Measurements from ENCODE around the gene HSPB8.
"Not testable (repeated sequence)": the region's sequence is repeated elsewhere in the genome, so short reads cannot be mapped to it uniquely, and the experiment has no call there.

HSPB8 gene

GRCh38 chr12:119204671-119205285, 26.0 kb downstream of the HSPB8 start:
- DNase-seq (ENCODE audit: extremely low read depth in 1 of 2, low read depth in 1 of 2) = no peak

GRCh38 chr12:119206348-119207062, 27.8 kb downstream of the HSPB8 start:
- no peak for DNase-seq (ENCODE audit: extremely low read depth in 1 of 2, low read depth in 1 of 2)

GRCh38 chr12:119207063-119207560, 28.4 kb downstream of the HSPB8 start:
- no peak for DNase-seq (ENCODE audit: extremely low read depth in 1 of 2, low read depth in 1 of 2)

- DNase-seq (ENCODE audit: extremely low read depth in 1 of 2, low read depth in 1 of 2) = no peak
Measured at GRCh38 chr12:119208626-119209061, 29.9 kb downstream of the HSPB8 start.

DNA sequence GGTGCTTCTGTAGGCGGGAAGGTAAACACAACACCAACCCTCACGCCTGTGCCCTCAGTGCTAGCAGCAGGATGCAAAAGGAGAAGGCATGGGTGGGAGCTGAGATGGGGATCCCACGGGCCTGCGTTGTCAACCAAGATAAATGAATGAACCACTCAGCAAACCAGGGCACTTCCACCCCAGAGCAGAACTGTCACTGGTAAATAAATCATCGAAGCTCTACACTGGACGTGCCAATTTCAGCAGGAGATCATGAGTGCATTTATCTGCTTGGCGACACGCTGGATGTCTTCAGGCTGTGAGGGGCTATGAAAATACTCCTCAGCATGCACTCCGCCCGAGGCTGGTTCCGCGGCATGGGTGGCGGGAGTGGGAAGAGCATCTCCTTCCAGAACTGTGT, 33.2 kb downstream of the HSPB8 start:
- DNase-seq (ENCODE audit: extremely low read depth in 1 of 2, low read depth in 1 of 2) = no peak

DNA sequence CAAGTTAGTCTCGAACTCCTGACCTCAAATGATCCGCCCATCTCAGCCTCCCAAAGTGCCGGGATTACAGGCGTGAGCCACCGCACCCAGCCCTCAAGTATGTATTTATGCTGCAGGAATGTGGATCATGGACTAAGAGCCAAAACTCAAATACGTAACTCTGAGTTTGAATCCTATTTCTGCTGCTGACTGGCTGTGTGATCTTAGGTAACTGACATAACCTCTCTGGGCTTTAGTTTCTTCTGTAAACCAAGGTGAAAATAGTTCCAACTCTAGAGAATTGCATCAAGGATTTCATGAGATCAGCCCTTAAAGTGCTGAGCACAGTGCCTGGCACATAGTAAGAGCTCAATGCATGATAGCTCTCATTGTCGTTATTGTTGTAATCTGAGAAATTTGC, 37.4 kb downstream of the HSPB8 start:
- no peak for DNase-seq (ENCODE audit: extremely low read depth in 1 of 2, low read depth in 1 of 2)

DNA sequence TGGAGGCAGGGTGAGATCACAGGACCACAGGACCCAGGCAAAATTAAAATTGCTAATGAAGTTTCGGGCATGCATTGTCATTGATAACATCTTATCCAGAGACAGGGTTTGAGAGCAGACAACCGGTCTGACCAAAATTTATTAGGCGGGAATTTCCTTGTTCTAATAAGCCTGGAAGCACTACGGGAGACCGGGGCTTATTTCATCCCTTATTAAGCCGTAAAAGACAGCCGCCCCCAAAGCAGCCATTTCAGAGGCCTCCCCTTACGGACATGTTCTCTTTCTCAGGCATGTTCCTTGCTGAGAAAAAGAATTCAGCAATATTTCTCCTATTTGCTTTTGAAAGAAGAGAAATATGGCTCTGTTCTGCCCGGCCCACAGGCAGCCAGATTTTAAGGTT, 40.1 kb downstream of the HSPB8 start:
- DNase-seq (ENCODE audit: extremely low read depth in 1 of 2, low read depth in 1 of 2) = not testable (repeated sequence)

DNA sequence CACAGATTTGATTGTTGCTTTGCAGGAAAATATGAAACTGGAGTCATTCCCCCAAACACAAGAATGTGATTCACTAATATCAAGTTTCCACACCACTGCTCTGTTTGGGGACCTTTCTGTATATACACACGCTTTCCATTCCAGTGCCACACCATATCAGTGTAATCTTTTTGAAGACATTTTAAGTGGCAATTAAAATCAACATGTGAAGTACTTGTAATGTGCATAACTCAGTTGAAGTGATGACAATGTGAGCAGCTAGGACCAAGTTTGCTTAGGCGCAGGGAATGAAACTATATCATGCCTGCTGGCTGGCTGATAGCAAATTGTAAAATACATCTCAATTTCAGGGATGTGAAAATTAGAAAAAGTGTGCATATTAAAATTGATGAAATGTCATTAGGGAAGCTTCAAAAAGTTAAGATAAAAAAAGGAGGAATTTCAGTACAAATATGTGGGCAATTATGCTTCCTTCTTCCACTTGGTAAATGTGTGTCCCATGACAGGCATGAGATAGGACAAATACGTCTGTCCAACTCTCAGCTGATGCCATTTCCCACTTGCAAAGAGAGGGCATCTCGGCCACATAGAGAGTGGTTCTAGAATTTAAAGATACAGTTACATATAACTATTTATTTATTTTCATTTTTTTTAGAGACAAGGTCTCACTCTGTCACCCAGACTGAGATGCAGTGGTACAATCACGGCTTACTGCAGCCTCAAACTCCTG, 43.7 kb downstream of the HSPB8 start:
- no peak for DNase-seq (ENCODE audit: extremely low read depth in 1 of 2, low read depth in 1 of 2)

DNA sequence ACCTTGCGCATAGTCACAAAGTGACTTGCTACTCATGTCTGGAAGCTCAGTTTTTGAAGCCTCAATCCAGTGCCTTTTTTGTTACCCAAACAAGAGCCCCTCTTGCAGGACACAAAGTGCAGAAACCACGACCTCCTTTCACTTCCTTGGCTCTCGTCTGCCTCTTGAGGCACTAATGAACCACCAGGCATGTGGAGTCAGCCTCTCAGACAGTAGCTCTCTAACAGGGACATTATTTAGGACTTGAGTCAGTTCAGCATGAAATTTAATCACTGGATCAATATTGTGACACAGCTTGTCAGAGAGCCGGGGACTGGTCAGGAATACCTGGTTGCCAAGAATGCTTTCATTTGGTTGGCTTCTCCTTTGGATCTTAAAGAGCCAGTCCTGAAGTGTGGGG, 46.7 kb downstream of the HSPB8 start:
- no peak for DNase-seq (ENCODE audit: extremely low read depth in 1 of 2, low read depth in 1 of 2)

DNA sequence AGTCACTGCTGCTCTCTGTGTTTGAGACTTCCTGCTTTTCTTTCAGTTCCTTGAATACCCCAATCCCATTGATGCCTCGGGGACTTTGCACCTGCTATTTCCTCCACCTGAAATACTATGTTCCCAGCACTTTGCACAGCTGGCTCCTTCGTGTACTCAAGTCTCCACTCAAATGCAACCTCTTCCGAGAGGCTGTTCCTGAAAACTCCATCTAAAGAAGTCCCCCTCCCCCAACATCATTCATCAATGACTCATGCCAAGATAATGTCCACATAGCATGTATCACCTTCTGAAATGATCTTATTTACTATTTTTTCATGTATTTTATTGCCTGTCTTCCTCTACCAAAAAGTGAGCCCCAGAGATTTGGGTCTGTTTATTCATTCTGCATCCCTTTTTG, 48.6 kb downstream of the HSPB8 start:
- no peak for DNase-seq (ENCODE audit: extremely low read depth in 1 of 2, low read depth in 1 of 2)

- no peak for DNase-seq (ENCODE audit: extremely low read depth in 1 of 2, low read depth in 1 of 2)
Measured at GRCh38 chr12:119229205-119229604, 50.5 kb downstream of the HSPB8 start.

- DNase-seq (ENCODE audit: extremely low read depth in 1 of 2, low read depth in 1 of 2) = no peak
Measured at GRCh38 chr12:119229837-119230236, 51.1 kb downstream of the HSPB8 start.

GRCh38 chr12:119230807-119231206, 52.1 kb downstream of the HSPB8 start:
- no peak for DNase-seq (ENCODE audit: extremely low read depth in 1 of 2, low read depth in 1 of 2)

DNA sequence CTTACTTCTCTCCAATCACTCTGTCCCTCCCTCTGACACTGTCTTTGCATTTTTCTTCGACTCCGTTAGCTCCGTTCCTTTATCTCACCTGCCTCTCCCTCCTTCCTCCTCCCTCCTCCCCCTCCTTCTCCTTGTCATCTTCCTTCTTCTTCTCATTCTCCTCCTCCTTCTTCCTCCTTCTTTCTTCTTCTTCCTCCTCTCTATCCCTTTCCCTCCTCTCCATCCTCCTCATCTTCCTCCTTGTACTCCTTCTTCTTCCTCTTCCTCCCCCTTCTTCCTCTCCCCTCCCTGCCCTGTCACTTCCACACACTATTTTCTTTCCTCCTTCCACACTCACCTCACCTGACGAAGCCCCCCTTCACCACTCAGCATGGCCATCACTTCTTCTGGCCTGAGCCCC, 53.0 kb downstream of the HSPB8 start:
- DNase-seq (ENCODE audit: extremely low read depth in 1 of 2, low read depth in 1 of 2) = no peak

DNA sequence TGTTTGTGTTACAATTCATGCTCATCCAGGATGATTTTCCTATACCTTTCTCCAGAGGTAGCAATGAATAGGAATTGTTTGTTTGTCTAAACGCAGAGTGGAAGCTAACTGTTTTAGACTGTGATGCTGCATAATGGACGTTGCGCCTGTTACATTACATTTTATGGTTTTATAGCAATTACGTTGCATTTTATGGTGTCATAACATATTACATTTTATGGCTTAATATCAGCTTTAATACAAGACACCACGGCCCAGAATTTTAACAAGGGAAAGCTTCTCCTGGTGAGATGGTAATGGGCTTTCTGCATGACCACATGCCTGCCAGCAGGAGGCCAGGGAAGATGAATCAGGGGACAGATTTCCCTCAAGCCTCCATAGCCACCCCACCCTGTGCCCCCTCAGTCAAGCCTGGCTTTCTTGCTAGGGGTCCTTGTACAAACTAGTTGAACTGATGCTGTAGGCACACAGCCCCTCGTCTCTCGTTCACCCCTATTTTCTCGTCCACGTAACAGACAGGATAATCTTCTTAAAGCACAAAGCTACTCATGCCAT, 56.5 kb downstream of the HSPB8 start:
- DNase-seq (ENCODE audit: extremely low read depth in 1 of 2, low read depth in 1 of 2) = no peak

GRCh38 chr12:119236372-119236771, 57.6 kb downstream of the HSPB8 start:
- no peak for DNase-seq (ENCODE audit: extremely low read depth in 1 of 2, low read depth in 1 of 2)

DNA sequence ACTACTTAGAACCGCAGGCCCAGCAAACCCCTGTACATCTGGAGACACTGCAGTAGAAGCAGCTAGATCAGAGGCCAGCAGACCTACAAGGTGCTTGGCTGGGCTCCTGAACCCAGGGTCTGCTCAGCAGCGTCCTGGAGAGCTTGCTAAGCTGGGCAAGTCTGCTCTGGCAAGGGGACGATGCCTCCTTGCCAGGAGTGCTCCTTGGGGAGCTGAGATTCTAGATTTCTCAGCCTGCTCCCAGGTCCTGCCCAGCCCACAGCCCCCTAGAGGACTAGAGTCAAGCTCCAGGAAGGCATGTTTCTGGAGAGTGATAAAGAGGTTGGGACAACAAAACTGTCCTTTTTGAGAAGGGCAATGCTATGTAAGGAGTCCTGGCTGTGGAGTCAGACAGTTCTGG, 60.3 kb downstream of the HSPB8 start:
- DNase-seq (ENCODE audit: extremely low read depth in 1 of 2, low read depth in 1 of 2) = no peak

DNA sequence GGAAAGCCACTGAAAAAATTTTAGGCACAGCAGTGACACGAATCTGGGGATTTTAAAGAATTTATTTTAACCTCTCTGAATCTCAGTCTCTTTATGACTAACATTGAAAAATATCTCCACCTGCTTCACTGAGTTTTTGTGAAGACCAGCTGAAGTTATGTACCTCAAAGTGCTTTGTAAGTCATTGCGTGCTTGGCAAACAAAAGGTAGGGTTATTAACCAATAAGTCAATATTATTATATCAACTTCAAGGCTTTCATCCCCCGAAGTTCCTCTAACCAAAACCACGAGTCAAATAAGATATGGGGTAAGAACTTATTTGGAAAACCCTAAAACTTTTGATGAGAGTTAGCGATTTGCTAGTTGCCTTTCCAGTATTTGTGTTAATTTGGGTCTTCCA, 62.3 kb downstream of the HSPB8 start:
- DNase-seq (ENCODE audit: extremely low read depth in 1 of 2, low read depth in 1 of 2) = no peak

GRCh38 chr12:119241580-119242169, 62.9 kb downstream of the HSPB8 start:
- DNase-seq (ENCODE audit: extremely low read depth in 1 of 2, low read depth in 1 of 2) = no peak
